KOPT-K1 (cell line): Measurements from ENCODE around the gene TTLL12.

Experiments
- H3K27ac ChIP-seq: fragments of 200-600 bp; sonication (generic); 2 replicates; pipeline ENCODE4 v1.5.1; 2016; ENCODE audit warnings: antibody characterized with exemption, mild to moderate bottlenecking, low read depth, low read length; ENCODE audit not compliant: poor library complexity, severe bottlenecking
- H3K36me3 ChIP-seq: fragments of 200-600 bp; sonication (generic); 2 replicates; pipeline ENCODE4 v1.5.1; 2017; ENCODE audit warnings: antibody characterized with exemption, mild to moderate bottlenecking, low read length, moderate library complexity; ENCODE audit not compliant: insufficient read depth
- H3K9me3 ChIP-seq: fragments of 200-600 bp; sonication (generic); 2 replicates; pipeline ENCODE4 v1.5.1; 2017; ENCODE audit warnings: antibody characterized with exemption, low read length, mild to moderate bottlenecking; ENCODE audit not compliant: insufficient read depth, poor library complexity, severe bottlenecking

TTLL12 gene

GRCh38 chr22:43207849-43208702, 21.1 kb upstream of the TTLL12 start:
- Histone ChIP-seq H3K27ac (no peak overlapping the region), H3K9me3 (no peaks in the 10 kb centered on the region), H3K36me3 (no peaks in the 10 kb centered on the region)

GRCh38 chr22:43207386-43207785, 20.5 kb upstream of the TTLL12 start:
- H3K9me3 ChIP-seq = no peaks in the 10 kb centered on the region
- H3K27ac ChIP-seq = no peak overlapping the region
- no peaks in the 10 kb centered on the region for H3K36me3 ChIP-seq

- Histone ChIP-seq H3K9me3 (no peaks in the 10 kb centered on the region), H3K36me3 (no peaks in the 10 kb centered on the region), H3K27ac (no peak overlapping the region)
These were observed 19.7 kb upstream of the TTLL12 start for GRCh38 chr22:43206509-43207161.

- no peaks in the 10 kb centered on the region for H3K36me3 ChIP-seq
- no peaks in the 10 kb centered on the region for H3K9me3 ChIP-seq
- H3K27ac ChIP-seq = no peak overlapping the region
These were observed 19.0 kb upstream of the TTLL12 start for GRCh38 chr22:43205748-43206508.

GRCh38 chr22:43205261-43205691, 18.3 kb upstream of the TTLL12 start:
- Histone ChIP-seq H3K27ac (no peak overlapping the region), H3K36me3 (no peaks in the 10 kb centered on the region), H3K9me3 (no peaks in the 10 kb centered on the region)

- H3K9me3 ChIP-seq = no peaks in the 10 kb centered on the region
- H3K36me3 ChIP-seq = no peaks in the 10 kb centered on the region
- H3K27ac ChIP-seq = no peak overlapping the region
These were observed 16.6 kb upstream of the TTLL12 start for GRCh38 chr22:43203471-43203981.

- Histone ChIP-seq H3K27ac (no peak overlapping the region), H3K36me3 (no peaks in the 10 kb centered on the region), H3K9me3 (no peaks in the 10 kb centered on the region)
These were observed 15.9 kb upstream of the TTLL12 start for GRCh38 chr22:43202756-43203410.

GRCh38 chr22:43202326-43202725, 15.4 kb upstream of the TTLL12 start:
- no peaks in the 10 kb centered on the region for H3K9me3 ChIP-seq
- no peak overlapping the region for H3K27ac ChIP-seq
- no peaks in the 10 kb centered on the region for H3K36me3 ChIP-seq

- Histone ChIP-seq H3K9me3 (no peaks in the 10 kb centered on the region), H3K27ac (no peak overlapping the region)
These were observed 14.7 kb upstream of the TTLL12 start for GRCh38 chr22:43201486-43202219.

GRCh38 chr22:43200555-43200954, 13.6 kb upstream of the TTLL12 start:
- Histone ChIP-seq H3K9me3 (no peaks in the 10 kb centered on the region), H3K36me3 (no peaks in the 10 kb centered on the region), H3K27ac (no peak overlapping the region)

More at GRCh38 chr22:43201486-43202219, 14.7 kb upstream of the TTLL12 start:
- no peaks in the 10 kb centered on the region for H3K36me3 ChIP-seq

GRCh38 chr22:43200031-43200430, 13.1 kb upstream of the TTLL12 start:
- H3K27ac ChIP-seq = no peak overlapping the region

GRCh38 chr22:43199541-43199940, 12.6 kb upstream of the TTLL12 start:
- no peak overlapping the region for H3K27ac ChIP-seq
- H3K36me3 ChIP-seq = no peaks in the 10 kb centered on the region
- no peaks in the 10 kb centered on the region for H3K9me3 ChIP-seq

More at GRCh38 chr22:43200031-43200430, 13.1 kb upstream of the TTLL12 start:
- no peaks in the 10 kb centered on the region for H3K36me3 ChIP-seq
- H3K9me3 ChIP-seq = no peaks in the 10 kb centered on the region

- Histone ChIP-seq H3K27ac (no peak overlapping the region), H3K9me3 (no peaks in the 10 kb centered on the region), H3K36me3 (no peaks in the 10 kb centered on the region)
These were observed 12.0 kb upstream of the TTLL12 start for GRCh38 chr22:43198936-43199335.

GRCh38 chr22:43198126-43198525, 11.2 kb upstream of the TTLL12 start:
- H3K27ac ChIP-seq = no peak overlapping the region
- no peaks in the 10 kb centered on the region for H3K9me3 ChIP-seq
- H3K36me3 ChIP-seq = no peaks in the 10 kb centered on the region
